B cell (primary cell): ENCODE results near the gene FOXN4.

Experiments
- EZH2 ChIP-seq: IDR thresholded peaks from 2 replicates; pipeline ENCODE4 v1.6.1; 2012; ENCODE audit warnings: borderline replicate concordance, low read depth, mild to moderate bottlenecking, moderate library complexity, low read length; ENCODE audit not compliant: insufficient read depth, poor library complexity, severe bottlenecking
- TF ChIP-seq, protein P1 (sequence below): fragments of 200-600 bp; IDR thresholded peaks from one replicate; pipeline ENCODE4 v1.8.0; 2022; ENCODE audit warnings: antibody characterized with exemption, mild to moderate bottlenecking

- TF ChIP-seq, protein P1, sequence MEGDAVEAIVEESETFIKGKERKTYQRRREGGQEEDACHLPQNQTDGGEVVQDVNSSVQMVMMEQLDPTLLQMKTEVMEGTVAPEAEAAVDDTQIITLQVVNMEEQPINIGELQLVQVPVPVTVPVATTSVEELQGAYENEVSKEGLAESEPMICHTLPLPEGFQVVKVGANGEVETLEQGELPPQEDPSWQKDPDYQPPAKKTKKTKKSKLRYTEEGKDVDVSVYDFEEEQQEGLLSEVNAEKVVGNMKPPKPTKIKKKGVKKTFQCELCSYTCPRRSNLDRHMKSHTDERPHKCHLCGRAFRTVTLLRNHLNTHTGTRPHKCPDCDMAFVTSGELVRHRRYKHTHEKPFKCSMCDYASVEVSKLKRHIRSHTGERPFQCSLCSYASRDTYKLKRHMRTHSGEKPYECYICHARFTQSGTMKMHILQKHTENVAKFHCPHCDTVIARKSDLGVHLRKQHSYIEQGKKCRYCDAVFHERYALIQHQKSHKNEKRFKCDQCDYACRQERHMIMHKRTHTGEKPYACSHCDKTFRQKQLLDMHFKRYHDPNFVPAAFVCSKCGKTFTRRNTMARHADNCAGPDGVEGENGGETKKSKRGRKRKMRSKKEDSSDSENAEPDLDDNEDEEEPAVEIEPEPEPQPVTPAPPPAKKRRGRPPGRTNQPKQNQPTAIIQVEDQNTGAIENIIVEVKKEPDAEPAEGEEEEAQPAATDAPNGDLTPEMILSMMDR = no peak
- TF ChIP-seq EZH2 = no peak
Measured at GRCh38 chr12:109308534-109309380, at the start of gene FOXN4.
